CD4-positive, alpha-beta T cell (primary cell): ENCODE measurements around the gene SGIP1. TPM values are rescaled to one million over a fixed set of nuclear protein-coding genes. Genes with fewer than 3 reads are reported as not detected.

ENCODE experiments used
- ATAC-seq: fragments of 200-7000 bp; cut with Tn5 transposase; one replicate; pipeline ENCODE4 v1.10.0; 2022; ENCODE audit warnings: mild to moderate bottlenecking; ENCODE audit not compliant: poor library complexity
- CTCF ChIA-PET: fragments of 350-600 bp; sonication (Branson Sonifier 250); formaldehyde crosslinking; loops from one replicate; lab custom pipeline; 2021; ENCODE audit warnings: antibody characterized with exemption, inconsistent platforms; lab: Charles Lee
- POLR2A ChIA-PET: fragments of 350-600 bp; sonication (Branson Sonifier 250); formaldehyde crosslinking; loops from one replicate; lab custom pipeline; 2021; ENCODE audit warnings: antibody characterized with exemption, inconsistent platforms; lab: Charles Lee
- DNase-seq, 14 experiments: peaks; one replicate each; pipeline ENCODE4 v3.0.0-alpha.2; 2013 to 2020; ENCODE audit warnings: mixed read lengths in 2 of 14
- H3K27ac ChIP-seq, 2 donors: one replicate each; pipeline versions ENCODE4 v1.5.1 to v1.7.0; 2013; ENCODE audit warnings: low read length in 2 of 2, low read depth in 1 of 2, mild to moderate bottlenecking in 1 of 2
- H3K27me3 ChIP-seq, 2 experiments: 1 replicate in 1 of 2; 2 replicates in 1 of 2; pipeline versions ENCODE4 v1.6.1 to v1.7.0; 2013; ENCODE audit warnings: low read length in 2 of 2, control low read depth in 1 of 2, mild to moderate bottlenecking in 1 of 2, moderate library complexity in 1 of 2; ENCODE audit not compliant: insufficient read depth in 2 of 2, control insufficient read depth in 1 of 2
- H3K36me3 ChIP-seq: one replicate; pipeline ENCODE4 v1.6.1; 2013; ENCODE audit warnings: low read length, control low read depth; ENCODE audit not compliant: insufficient read depth
- H3K4me1 ChIP-seq: one replicate; pipeline ENCODE4 v1.6.1; 2013; ENCODE audit warnings: low read length, control low read depth; ENCODE audit not compliant: insufficient read depth
- H3K4me3 ChIP-seq: one replicate; pipeline ENCODE4 v1.5.1; 2013; ENCODE audit warnings: mild to moderate bottlenecking, low read length, moderate library complexity
- H3K9me3 ChIP-seq, 2 experiments: 1 replicate in 1 of 2; 2 replicates in 1 of 2; pipeline versions ENCODE4 v1.6.1 to v1.7.0; 2013; ENCODE audit warnings: low read length in 2 of 2, mild to moderate bottlenecking in 2 of 2, control low read depth in 1 of 2, moderate library complexity in 1 of 2; ENCODE audit not compliant: control insufficient read depth in 1 of 2, insufficient read depth in 1 of 2
- H3K27ac Mint-ChIP-seq: one replicate; pipeline ENCODE4 v1.8.0; 2020; ENCODE audit warnings: mixed read lengths
- H3K27me3 Mint-ChIP-seq: one replicate; pipeline ENCODE4 v1.8.0; 2021; ENCODE audit warnings: mixed read lengths
- H3K36me3 Mint-ChIP-seq: one replicate; pipeline ENCODE4 v1.8.0; 2021; ENCODE audit warnings: low read depth, mixed read lengths
- H3K4me1 Mint-ChIP-seq: one replicate; pipeline ENCODE4 v1.8.0; 2021; ENCODE audit warnings: low read depth, mixed read lengths
- H3K4me3 Mint-ChIP-seq: one replicate; pipeline ENCODE4 v1.8.0; 2020; ENCODE audit warnings: mild to moderate bottlenecking, mixed read lengths
- H3K9me3 Mint-ChIP-seq: one replicate; pipeline ENCODE4 v1.8.0; 2020; ENCODE audit warnings: mixed read lengths
- intact Hi-C, 2 experiments: fragments of 100-400 bp; cut with DNase I in 1 of 2; cut with micrococcal nuclease in 1 of 2; formaldehyde crosslinking; loops; one replicate each; pipeline versions ENCODE4 v1.15.1 to v1.9.0; 2023 to 2025; cut with DNase I, micrococcal nuclease
- total RNA-seq, 174 experiments: library from RNA in 2 of 174; stranded (reverse) in 2 of 174; gene quantifications; one replicate each; pipeline ENCODE4 v1.2.3 and lab custom pipeline; 2021 to 2026
- TF ChIP-seq, protein P1 (sequence below): fragments of 200-600 bp; IDR thresholded peaks from one replicate; pipeline ENCODE4 v1.8.0; 2022; ENCODE audit warnings: antibody characterized with exemption, mild to moderate bottlenecking

Gene SGIP1
- total RNA-seq, 2 experiments from 2014 or later = 0.84 TPM; not detected in 1

DNA sequence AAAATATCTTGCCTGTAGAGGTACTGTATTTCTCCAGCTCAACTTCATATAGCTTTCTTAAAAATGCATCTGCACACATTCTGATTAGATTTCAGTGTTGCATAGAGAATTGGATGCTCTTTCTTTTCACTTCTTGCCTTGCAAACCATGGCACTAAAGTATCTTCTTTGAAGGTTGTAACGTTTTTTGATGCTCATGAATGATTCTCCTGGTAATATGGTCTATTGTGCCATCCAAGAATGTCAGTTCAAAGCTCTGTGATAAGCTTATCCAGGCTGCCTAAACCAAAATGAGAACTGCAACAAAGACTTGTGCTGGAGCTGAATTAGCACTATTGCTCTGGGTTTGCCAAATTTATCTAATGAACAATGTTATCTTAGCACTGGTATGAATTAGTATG lies 1.9 kb downstream of the SGIP1 start:
- Mint-ChIP-seq H3K9me3 (no peaks in the 10 kb centered on the region), H3K27me3 (peaks cover 42% of the 10 kb centered on the region), H3K27ac (no peak overlapping the region), H3K4me3 (no peak overlapping the region), H3K36me3 (no peaks in the 10 kb centered on the region), H3K4me1 (peaks cover 17% of the 10 kb centered on the region)
- no peak for DNase-seq
- Histone ChIP-seq H3K9me3 (peaks cover 0 to 6% of the 10 kb centered on the region in 2 experiments), H3K36me3 (no peaks in the 10 kb centered on the region), H3K4me1 (peaks cover 8% of the 10 kb centered on the region), H3K4me3 (no peak overlapping the region), H3K27ac (no peak overlapping the region), H3K27me3 (peaks cover 22 to 24% of the 10 kb centered on the region in 2 experiments)
- intact Hi-C loops = no loop called here
- TF ChIP-seq, protein P1, sequence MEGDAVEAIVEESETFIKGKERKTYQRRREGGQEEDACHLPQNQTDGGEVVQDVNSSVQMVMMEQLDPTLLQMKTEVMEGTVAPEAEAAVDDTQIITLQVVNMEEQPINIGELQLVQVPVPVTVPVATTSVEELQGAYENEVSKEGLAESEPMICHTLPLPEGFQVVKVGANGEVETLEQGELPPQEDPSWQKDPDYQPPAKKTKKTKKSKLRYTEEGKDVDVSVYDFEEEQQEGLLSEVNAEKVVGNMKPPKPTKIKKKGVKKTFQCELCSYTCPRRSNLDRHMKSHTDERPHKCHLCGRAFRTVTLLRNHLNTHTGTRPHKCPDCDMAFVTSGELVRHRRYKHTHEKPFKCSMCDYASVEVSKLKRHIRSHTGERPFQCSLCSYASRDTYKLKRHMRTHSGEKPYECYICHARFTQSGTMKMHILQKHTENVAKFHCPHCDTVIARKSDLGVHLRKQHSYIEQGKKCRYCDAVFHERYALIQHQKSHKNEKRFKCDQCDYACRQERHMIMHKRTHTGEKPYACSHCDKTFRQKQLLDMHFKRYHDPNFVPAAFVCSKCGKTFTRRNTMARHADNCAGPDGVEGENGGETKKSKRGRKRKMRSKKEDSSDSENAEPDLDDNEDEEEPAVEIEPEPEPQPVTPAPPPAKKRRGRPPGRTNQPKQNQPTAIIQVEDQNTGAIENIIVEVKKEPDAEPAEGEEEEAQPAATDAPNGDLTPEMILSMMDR = no peak
- CTCF ChIA-PET = interaction anchor here (1.2 kb wide), 1 partner anchor 16 kb away, joined by 3 read pairs; no protein-coding TSS in a partner anchor
- no peak for ATAC-seq
- POLR2A ChIA-PET = interaction anchor here (0.9 kb wide), 1 partner anchor 13 kb away, joined by 4 read pairs; no protein-coding TSS in a partner anchor

- Histone ChIP-seq H3K9me3 (peaks cover 0 to 5% of the 10 kb centered on the region in 2 experiments), H3K4me3 (no peak overlapping the region), H3K4me1 (peaks cover 6% of the 10 kb centered on the region), H3K27me3 (peaks cover 7 to 15% of the 10 kb centered on the region in 2 experiments), H3K36me3 (no peaks in the 10 kb centered on the region), H3K27ac (no peak overlapping the region)
- intact Hi-C loops = no loop called here
- Mint-ChIP-seq H3K4me1 (peaks cover 12% of the 10 kb centered on the region), H3K27me3 (peaks cover 25% of the 10 kb centered on the region), H3K4me3 (no peak overlapping the region), H3K9me3 (no peaks in the 10 kb centered on the region), H3K36me3 (no peaks in the 10 kb centered on the region), H3K27ac (no peak overlapping the region)
- ChIA-PET POLR2A (no interaction called here), CTCF (no interaction called here)
- DNase-seq (no peak), ATAC-seq (no peak)
- TF ChIP-seq, protein P1 = no peak
These were observed 3.8 kb downstream of the SGIP1 start for GRCh38 chr1:66537718-66538117.

- Histone ChIP-seq H3K9me3 (no peaks in the 10 kb centered on the region), H3K36me3 (no peaks in the 10 kb centered on the region), H3K4me3 (no peak overlapping the region), H3K27ac (no peak overlapping the region), H3K4me1 (no peaks in the 10 kb centered on the region), H3K27me3 (no peaks in the 10 kb centered on the region)
- TF ChIP-seq, protein P1 = no peak
- POLR2A ChIA-PET = no interaction called here
- intact Hi-C loops = no loop called here
- CTCF ChIA-PET = no interaction called here
- DNase-seq (no peak), ATAC-seq (no peak)
- Mint-ChIP-seq H3K36me3 (no peaks in the 10 kb centered on the region), H3K27ac (no peak overlapping the region), H3K27me3 (peaks cover 12% of the 10 kb centered on the region), H3K4me1 (no peaks in the 10 kb centered on the region), H3K4me3 (no peak overlapping the region), H3K9me3 (no peaks in the 10 kb centered on the region)
These were observed 5.5 kb downstream of the SGIP1 start for GRCh38 chr1:66539491-66539890.
